GM12872 (cell line): ENCODE results near the gene SPEG.

Experiments
- TF ChIP-seq, protein P1 (sequence below): IDR thresholded peaks from 3 replicates; pipeline ENCODE4 v1.5.1; 2011; ENCODE audit warnings: low read depth, mild to moderate bottlenecking, low read length, moderate library complexity; ENCODE audit not compliant: insufficient read depth

The SPEG gene

GRCh38 chr2:219536425-219536824 lies 101.8 kb downstream of the SPEG start:
- TF ChIP-seq, protein P1, sequence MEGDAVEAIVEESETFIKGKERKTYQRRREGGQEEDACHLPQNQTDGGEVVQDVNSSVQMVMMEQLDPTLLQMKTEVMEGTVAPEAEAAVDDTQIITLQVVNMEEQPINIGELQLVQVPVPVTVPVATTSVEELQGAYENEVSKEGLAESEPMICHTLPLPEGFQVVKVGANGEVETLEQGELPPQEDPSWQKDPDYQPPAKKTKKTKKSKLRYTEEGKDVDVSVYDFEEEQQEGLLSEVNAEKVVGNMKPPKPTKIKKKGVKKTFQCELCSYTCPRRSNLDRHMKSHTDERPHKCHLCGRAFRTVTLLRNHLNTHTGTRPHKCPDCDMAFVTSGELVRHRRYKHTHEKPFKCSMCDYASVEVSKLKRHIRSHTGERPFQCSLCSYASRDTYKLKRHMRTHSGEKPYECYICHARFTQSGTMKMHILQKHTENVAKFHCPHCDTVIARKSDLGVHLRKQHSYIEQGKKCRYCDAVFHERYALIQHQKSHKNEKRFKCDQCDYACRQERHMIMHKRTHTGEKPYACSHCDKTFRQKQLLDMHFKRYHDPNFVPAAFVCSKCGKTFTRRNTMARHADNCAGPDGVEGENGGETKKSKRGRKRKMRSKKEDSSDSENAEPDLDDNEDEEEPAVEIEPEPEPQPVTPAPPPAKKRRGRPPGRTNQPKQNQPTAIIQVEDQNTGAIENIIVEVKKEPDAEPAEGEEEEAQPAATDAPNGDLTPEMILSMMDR, result no peak

- TF ChIP-seq, protein P1, result no peak
These were observed 102.3 kb downstream of the SPEG start for GRCh38 chr2:219536967-219537366.

- TF ChIP-seq, protein P1, result no peak
These were observed 103.2 kb downstream of the SPEG start for GRCh38 chr2:219537657-219538488.

DNA sequence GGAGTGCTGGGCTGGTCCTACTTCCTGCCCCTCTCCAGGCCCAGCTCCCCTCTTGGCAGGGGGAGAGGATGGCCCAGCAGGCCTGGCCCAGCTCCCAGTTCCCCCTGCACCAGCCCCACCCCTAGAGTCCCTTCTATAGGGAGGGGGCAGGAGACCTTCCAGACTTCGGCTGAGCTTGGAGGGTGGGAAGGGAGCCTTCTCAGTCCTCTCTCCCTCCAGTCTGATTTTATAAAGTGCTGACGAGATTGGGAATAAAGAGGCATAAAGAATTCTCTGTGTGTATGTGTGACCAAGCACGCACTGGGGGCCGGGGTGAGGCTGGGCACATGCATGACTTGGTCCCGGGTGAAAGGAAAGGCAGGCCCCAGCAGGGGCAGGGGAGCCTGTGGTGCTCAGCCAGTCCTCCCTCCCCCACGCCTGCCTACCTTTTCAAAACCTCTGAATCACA lies 103.9 kb downstream of the SPEG start:
- TF ChIP-seq, protein P1, result no peak

DNA sequence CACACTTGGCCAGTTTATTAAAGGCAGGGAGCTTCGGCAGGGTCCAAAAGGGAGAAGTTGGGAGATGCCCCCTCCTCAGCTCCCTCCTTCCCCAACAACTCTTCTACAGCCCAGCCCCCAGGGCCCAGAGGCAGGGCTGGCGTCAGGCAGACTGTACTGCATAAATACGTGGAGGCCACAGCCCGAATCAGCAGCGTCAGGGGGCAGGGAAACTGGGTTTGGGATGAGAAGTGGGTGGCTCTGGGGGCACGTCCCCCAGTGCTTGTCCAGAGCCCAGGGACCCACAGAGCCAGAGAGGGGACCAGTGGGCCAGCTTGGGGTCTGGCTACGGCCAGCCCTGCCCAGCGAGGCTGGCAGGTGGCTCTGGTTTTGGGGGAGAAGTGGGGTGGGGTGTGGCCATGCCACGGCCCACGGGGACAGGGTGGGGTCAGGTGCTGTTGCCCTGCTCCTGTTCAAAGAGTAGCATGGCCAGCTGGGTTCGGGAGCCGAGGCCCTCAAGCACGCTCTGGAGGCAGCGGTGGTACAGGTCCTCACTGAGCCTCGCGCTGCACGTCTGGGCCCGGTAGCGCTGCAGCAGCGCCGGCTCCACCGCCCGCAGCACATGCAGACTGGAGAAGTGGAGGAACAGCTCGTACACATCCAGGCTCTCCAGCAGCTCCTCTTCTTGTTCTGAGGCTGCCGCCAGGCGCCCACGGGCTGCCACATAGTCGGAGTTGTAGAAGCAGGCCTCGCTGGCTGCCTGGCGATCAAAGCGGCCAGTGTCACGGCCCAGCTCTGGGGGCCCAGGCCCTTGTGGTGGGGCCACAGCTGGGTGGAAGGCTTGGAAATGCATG lies 104.5 kb downstream of the SPEG start:
- TF ChIP-seq, protein P1, result no peak

- TF ChIP-seq, protein P1, result no peak
These were observed 105.5 kb downstream of the SPEG start for GRCh38 chr2:219539926-219540678.
